ENCODE results near the gene SLC7A11. TPM values are rescaled to one million over a fixed set of nuclear protein-coding genes. Genes with fewer than 3 reads are reported as not detected.

The SLC7A11 gene
- total and polyA plus RNA-seq, 10 of the 15 experiments (the other 5 are each of a cell fraction or from before 2014, with no cell fraction given) = 1.6 to 9.8 (median 3.5) TPM

- TF ChIP-seq E2F8 (IDR thresholded peaks at IDR 0.05; ENCODE audit: low read depth, partially characterized antibody) = no peak
- no peak for TF ChIP-seq EGR1 (IDR thresholded peaks at IDR 0.05; ENCODE audit: borderline replicate concordance in 1 of 2, low read depth in 2 of 2, low read length in 2 of 2)
- TF ChIP-seq NR2F1 (conservative IDR thresholded peaks at IDR 0.05) = no peak
- no peak for TF ChIP-seq RAD21 (IDR thresholded peaks at IDR 0.05; ENCODE audit: insufficient read depth, low read depth, low read length)
- TF ChIP-seq ZBTB40 (IDR thresholded peaks at IDR 0.05; ENCODE audit: borderline replicate concordance) = no peak
- TF ChIP-seq PML (IDR thresholded peaks at IDR 0.05; ENCODE audit: low read length) = no peak
- TF ChIP-seq TAF1 (IDR thresholded peaks at IDR 0.05; ENCODE audit: borderline replicate concordance, low read depth, low read length) = no peak
- no peak for TF ChIP-seq SMAD1 (IDR thresholded peaks at IDR 0.05; ENCODE audit: low read depth, partially characterized antibody)
- TF ChIP-seq KLF5 (IDR thresholded peaks at IDR 0.05; ENCODE audit: partially characterized antibody) = no peak
- TF ChIP-seq MEF2B (IDR thresholded peaks at IDR 0.05; ENCODE audit: partially characterized antibody, poor library complexity, severe bottlenecking) = no peak
- TF ChIP-seq JUNB (IDR thresholded peaks at IDR 0.05) = no peak
- TF ChIP-seq EED (IDR thresholded peaks at IDR 0.05; ENCODE audit: low read depth) = no peak
- TF ChIP-seq YY1 (IDR thresholded peaks at IDR 0.05; ENCODE audit: low read depth, low read length) = no peak
- TF ChIP-seq FOS (IDR thresholded peaks at IDR 0.05; ENCODE audit: borderline replicate concordance, extremely low read depth, insufficient read length) = no peak
- no peak for TF ChIP-seq HDAC2 (IDR thresholded peaks at IDR 0.05)
These were observed 39.5 kb downstream of the SLC7A11 start (continued) for GRCh38 chr4:138202686-138203085.
